GM08714 (cell line): ENCODE measurements around the gene ASIC3.

Source experiments
- H3K4me3 ChIP-seq: fragments of 200-500 bp; sonication (Bioruptor generic); 2 replicates; pipeline ENCODE4 v1.5.1; 2014; ENCODE audit warnings: mild to moderate bottlenecking, low read length, inconsistent platforms
- ZNF274 ChIP-seq: IDR thresholded peaks from 2 replicates; pipeline ENCODE4 v1.6.1; 2012; ENCODE audit warnings: mild to moderate bottlenecking, low read depth, low read length

Gene ASIC3

DNA sequence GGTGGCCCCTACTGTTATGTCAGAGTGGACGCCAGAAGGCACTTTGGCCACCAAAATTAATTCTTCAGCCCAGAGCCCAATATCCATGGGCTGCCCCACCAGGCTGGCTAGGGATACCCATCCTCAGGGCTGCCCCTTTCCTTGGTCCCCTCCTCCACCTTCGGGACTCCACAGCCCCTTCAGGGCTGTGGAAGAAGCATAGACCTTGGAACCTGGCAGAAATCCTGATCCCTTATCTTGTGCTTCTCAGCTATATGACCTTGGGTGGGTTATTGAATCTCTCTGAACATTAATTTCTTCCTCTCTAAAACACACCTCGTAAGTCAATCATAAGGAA, 35.5 kb downstream of the ASIC3 start:
- TF ChIP-seq ZNF274, result no peak
- peak overlapping the region; percentile 90; the same call in 1 of the 2 replicates for H3K4me3 ChIP-seq

DNA sequence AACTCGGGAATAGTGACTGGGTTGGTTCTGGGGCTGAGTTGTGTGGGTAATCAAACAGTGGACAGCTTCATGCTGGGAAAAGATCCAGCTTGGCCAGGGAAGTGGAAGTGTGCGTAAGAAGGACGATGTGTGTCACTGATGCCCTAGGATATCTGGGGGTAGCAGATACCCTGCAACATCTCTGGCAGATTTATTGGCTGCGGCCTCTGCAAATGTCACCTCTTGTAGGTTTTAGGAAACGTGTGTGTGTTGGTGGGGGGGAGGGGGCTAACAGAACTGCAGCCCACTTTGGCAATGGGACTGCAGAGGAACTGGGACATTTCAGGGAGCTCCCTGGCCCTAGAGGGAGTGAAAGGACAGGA, 37.0 kb downstream of the ASIC3 start:
- peak overlapping the region; percentile 54; the same call in 1 of the 2 replicates for H3K4me3 ChIP-seq
- no peak for TF ChIP-seq ZNF274

DNA sequence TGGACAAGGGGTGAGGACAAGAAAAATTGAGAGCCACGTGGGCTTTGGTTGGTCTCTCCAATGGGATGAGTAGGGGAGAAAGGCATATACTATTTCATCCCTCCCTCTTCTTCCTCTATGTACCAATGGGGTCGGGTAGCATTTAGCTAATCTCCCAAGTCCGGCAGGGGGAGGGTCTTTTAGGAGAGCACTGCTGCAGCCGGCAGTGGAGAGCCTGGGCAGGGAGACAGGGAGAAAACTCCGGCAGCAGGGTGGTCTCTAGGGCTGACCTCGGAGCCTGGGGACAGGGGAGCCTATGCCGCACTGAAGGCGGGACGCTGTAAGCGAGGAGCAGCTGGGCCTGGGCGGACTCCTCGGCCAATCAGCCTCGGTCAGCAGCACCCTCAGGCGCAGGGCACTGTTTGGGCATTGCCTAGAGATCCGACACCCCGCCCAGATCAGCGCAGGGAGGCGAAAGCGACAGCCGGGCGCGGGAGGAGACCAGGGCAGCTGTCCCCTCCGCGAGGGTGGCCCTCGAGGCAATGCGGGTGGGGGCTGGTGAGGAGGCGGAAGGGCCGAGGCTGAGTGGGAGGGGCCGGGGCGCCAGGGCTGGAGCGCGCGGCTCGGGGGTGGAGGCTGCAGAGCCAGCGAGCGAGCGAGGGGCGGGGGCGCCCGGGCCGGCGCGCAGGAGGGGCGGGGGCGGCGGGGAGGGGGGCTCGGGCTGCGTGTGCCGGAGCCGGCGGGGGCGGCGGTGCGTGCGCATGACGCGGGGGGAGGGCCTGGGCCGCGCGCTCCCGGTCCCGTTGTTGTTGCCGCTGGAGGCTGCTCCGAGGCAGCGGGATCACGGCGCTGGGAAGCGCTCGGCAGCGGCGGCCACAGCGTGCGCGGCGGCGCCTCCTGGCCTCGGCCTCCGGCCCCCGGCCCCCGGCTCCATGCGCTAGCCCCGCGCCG, 37.6 kb downstream of the ASIC3 start, which contains the start of gene AGAP3:
Gene AGAP3 (plus strand): TSS at position 785 of the 930 bp plus-strand sequence. CDS start 267 bp downstream, outside the sequence.
- no peak for TF ChIP-seq ZNF274
- H3K4me3 ChIP-seq, result peak within 1 kb of the TSS; percentile 90

DNA sequence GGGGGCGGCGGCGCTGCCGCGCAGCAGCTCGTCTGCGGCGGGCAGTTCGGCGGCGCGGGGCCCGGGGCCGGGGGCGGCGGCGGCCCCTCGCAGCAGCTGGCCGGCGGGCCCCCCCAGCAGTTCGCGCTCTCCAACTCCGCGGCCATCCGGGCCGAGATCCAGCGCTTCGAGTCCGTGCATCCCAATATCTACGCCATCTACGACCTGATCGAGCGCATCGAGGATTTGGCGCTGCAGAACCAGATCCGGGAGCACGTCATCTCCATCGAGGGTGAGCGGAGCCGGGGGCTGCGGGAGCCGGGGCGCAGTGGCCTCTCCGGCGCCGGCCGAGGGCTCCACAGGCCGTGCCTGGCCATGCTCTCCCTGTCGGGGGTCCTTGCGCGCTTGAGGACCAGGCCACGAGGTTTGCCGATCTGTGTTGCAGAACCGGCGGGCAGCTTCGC, 38.5 kb downstream of the ASIC3 start:
- no peak for TF ChIP-seq ZNF274
- peak overlapping the region; percentile 90 for H3K4me3 ChIP-seq

DNA sequence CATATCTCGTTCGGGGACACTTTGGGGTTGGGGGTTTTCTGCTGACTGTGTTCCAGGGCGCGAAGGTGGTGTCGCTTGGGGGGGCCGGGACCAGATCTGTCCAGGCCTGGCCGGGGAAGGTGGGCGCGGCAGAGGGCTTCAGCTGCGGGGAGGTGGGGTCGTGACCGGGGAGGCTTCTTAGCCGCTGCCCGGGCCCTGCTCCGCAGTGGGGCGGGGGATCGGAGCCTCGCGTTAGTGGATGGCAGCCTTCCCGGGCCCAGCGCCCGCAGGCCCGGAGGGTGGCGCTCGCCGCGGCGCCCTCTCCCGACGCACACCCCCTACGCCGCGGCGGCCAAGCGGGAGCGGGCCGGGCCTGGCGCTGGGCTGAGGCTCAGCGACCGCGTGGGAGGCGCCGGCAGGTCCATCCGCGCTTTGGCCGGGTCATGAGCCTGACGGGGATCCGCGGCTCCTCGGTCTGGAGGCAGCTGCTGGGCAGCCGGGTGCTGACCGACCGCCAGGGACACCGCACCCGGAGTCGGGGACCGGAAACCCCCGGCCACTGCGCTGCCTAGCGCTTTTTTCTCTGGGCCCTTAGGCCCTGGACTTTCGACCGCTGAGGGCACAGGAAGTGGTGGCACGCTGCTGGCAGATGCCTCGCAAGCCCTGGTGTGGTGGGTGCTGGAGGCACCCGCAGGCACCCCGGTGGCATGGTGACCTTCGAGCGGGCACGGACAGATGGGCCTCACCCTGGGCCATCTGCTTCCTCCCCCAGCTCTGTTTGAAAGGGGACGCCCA, 39.1 kb downstream of the ASIC3 start:
- peak overlapping the region; percentile 90 for H3K4me3 ChIP-seq
- TF ChIP-seq ZNF274, result no peak

DNA sequence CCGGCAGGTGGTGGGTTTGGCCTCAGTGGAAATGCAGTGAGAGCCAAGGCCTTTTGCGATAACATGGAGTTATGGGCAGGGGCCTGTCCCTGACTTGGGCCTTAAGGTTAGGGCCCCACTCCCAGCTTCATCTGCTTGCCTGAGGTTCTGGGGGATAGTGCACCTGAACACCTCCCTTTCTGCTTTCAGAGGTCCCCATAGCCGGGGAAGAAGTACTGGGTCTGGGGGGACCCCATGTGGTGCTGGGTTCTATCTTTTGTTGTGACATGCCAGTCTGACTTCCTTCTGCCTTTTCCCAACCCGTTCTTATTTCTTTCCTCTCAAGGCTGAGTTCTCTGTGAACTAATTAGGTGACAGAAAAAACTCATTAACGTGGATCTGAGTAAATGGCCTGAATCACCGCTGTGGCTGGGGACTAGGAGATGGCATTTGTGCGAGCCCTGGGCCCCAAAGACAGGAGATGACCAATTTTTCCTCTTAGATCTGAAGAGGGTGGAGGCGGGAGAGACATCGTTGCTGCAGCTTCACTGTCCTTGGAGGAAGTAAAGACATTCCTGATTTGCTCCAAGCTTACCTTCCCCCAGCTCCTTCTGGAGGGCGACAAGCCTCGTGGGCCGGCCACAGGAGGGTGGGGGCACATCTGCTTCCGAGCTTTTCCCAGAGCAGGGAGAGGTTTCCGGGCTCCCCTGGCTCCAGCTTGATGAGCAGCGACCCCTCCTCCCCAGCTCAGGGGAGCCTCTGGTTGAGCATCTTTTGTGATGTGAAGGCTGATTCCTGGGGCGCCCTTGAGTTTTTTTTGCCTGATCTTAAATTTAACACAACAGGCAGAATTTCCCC, 39.9 kb downstream of the ASIC3 start:
- H3K4me3 ChIP-seq, result peak overlapping the region; percentile 90; the same call in 1 of the 2 replicates
- TF ChIP-seq ZNF274, result no peak

DNA sequence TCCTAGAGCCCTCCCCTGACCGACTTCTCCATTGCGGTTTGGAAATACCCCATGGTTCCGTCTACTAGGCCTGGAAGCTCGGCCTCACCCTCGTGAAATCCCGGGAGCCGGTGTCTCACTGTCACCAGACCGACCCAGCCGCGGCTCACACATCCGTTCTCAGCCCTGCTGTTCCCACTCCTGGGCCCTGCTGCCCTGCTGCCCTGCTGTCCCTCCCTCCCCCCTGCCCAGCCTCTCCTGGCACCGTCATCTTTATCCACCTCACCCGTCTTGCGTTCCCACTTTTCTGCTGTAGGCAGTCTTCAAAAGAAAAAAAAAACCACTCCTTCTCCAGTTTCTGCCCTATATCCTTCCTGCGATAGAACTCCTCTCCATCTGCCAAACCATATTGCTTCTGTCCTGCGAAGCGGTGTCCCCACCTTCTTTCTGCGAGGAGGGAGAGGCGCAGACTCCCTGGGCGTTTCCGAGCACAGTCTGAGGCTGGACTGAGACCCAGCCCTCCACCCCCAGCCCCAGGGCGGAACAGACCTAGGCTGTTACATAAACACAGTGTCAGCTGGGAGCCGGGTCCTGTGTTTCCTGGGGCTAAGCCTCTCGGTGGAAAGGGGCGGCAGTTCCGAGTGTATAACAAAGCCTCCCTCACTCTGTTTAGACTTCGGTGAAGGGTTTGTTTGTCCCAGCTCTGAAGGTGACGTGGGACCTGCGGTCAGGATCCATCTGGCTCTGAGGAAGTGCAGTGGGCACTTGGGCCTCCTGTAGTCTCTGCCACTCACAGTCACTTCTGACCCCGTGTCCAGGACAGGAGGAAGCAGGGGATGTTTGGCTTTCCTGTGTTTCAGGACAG, 40.7 kb downstream of the ASIC3 start:
- TF ChIP-seq ZNF274, result no peak
- H3K4me3 ChIP-seq, result peak overlapping the region; percentile 90; the same call in 1 of the 2 replicates

DNA sequence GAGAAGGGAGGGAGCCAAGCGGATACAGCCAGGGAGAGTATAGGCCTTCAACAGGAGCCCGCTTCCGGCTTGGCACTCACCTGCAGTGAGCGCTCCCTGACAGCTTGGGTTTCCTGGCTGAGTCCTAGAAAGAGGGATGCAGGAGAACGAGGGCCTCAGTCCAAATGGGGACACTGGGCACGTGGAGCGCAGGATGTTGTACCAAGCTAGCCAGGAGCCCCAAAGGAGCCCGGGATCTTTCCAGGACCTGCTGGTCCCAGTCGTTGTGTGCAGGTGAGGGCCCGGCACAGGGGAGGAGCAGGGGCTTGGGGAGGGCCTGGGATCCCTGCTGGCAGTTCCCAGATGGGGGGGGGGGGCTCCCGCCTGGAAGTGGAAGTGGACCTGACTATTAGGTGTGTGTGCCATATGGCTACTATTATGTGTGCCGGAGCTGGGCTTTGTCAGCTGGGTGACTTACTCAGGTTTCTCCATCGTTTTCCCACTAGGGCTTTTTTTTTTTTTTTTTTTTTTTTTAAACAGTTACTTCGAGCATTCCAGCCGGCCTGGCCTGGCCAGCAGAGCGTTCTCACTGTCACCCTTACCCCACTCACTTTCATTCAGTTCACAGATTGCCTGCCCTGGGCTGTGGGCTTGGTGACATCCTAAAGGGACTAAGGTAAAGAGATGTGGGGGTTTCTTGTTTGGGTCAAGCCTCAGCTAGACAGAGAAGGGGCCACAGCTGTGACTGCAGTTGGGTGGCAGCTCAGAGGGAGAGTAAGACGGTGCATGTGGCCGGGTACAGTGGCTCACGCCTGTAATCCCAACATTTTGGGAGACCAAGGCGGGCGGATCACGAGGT, 41.8 kb downstream of the ASIC3 start:
- no peak for TF ChIP-seq ZNF274
- H3K4me3 ChIP-seq, result no peak overlapping the region

DNA sequence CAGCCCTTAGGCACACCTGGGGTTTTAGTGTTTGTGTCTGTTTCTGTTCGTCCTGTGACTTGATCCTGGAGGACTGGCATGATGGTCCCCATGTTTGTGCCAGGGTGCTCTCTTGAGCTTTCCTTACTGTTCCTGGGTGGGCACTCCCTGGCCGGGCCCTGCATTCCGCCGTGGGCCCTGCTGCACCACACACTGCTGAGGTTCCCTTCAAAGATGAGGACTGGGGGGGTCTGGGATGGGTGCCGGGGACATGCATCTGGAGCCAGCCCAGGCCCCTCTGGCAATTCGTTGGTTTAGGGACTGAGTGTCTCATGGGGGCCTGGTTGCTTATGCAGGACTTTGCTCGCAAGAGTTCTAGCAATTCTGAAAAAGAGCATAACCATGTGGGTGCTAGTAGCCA, 42.7 kb downstream of the ASIC3 start:
- H3K4me3 ChIP-seq, result no peak overlapping the region
- no peak for TF ChIP-seq ZNF274

DNA sequence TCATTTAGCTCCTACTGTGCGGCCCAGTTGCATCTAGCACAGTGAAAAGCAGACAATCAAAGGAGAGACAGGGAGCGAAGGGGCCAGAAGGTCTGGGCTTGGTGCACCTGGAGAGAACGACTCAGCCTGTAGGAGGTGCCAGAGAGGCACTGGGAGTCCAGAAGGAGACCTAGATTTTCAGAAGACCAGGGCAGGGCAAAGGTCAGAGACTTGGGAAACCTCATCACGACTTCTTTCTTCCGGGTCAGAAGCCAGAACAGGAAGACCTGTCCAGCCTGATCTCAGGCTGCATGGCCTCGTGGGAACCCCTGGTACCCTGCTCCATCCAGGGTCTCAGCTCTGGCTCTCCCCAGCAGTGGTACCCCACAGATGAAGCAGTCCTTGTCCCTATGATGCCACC, 43.1 kb downstream of the ASIC3 start:
- TF ChIP-seq ZNF274, result no peak
- no peak overlapping the region for H3K4me3 ChIP-seq

DNA sequence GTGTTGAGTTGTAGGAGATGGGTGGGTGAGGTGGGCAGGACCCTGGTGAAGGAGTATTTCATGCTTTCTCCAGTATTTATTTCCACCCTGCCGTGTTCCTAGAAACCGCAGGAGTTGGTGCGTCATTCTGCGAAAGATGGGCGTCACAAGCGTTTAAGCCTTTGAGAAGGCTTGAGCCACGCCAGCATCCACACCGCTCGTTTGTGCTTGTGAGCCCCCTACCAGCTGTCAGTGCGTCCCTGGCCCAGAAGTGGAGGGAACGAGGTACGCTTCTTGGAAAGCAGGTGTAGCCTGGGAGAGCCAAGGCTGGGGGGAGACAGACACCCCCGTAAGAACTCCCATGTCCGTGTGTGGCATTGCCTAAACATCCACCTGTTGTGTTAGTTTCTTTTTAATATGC, 43.7 kb downstream of the ASIC3 start:
- TF ChIP-seq ZNF274, result no peak
- H3K4me3 ChIP-seq, result no peak overlapping the region

DNA sequence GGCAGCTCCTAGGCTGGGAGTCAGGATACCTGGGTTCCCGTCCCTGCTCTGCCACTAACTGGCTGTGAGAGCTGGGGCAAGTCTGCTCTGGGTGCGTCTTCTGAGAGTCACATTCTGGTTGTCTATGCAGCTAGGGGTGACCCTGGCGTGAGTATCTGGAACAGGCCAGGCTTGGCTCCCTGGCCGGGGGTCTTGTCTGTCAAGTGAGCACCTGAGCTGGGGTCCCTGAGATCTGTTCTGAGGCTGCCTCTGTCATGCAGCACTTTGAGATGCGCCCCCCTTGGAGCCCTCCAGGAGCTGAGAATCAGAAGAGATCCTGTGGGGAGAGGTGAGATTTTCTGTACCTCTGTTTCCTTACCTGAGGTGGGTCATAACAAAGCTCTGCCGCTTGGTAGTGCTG, 45.4 kb downstream of the ASIC3 start:
- H3K4me3 ChIP-seq, result no peak overlapping the region
- TF ChIP-seq ZNF274, result no peak
